ENCODE data around the gene CUZD1.

The CUZD1 gene

GRCh38 chr10:122855745-122856144 is 10.1 kb upstream of the CUZD1 start:
- DNase-seq (ENCODE audit: low read depth, low spot score): no peak

- DNase-seq (ENCODE audit: low read depth, low spot score): peak; percentile 53
These were observed 9.0 kb upstream of the CUZD1 start for GRCh38 chr10:122854648-122855047.

GRCh38 chr10:122853665-122854313 is 8.1 kb upstream of the CUZD1 start:
- DNase-seq (ENCODE audit: low read depth, low spot score): no peak

- DNase-seq (ENCODE audit: low read depth, low spot score): peak; percentile 45
These were observed 6.6 kb upstream of the CUZD1 start for GRCh38 chr10:122852261-122852660.

- DNase-seq (ENCODE audit: low read depth, low spot score): peak; percentile 77
These were observed 5.3 kb upstream of the CUZD1 start for GRCh38 chr10:122850705-122851640.

GRCh38 chr10:122849900-122850605 is 4.4 kb upstream of the CUZD1 start:
- no peak for DNase-seq (ENCODE audit: low read depth, low spot score)

GRCh38 chr10:122849090-122849489 is 3.4 kb upstream of the CUZD1 start:
- no peak for DNase-seq (ENCODE audit: low read depth, low spot score)

- DNase-seq (ENCODE audit: low read depth, low spot score): no peak
These were observed 2.3 kb upstream of the CUZD1 start for GRCh38 chr10:122847782-122848604.

- no peak for DNase-seq (ENCODE audit: low read depth, low spot score)
These were observed 1.5 kb downstream of the CUZD1 start for GRCh38 chr10:122844146-122844545.

- DNase-seq (ENCODE audit: low read depth, low spot score): no peak
These were observed 4.1 kb downstream of the CUZD1 start for GRCh38 chr10:122841569-122841968.

GRCh38 chr10:122839505-122839904 is 6.2 kb downstream of the CUZD1 start:
- no peak for DNase-seq (ENCODE audit: low read depth, low spot score)

- DNase-seq (ENCODE audit: low read depth, low spot score): no peak
These were observed 6.8 kb downstream of the CUZD1 start for GRCh38 chr10:122838880-122839279.

- DNase-seq (ENCODE audit: low read depth, low spot score): no peak
These were observed 9.7 kb downstream of the CUZD1 start for GRCh38 chr10:122835908-122836307.

GRCh38 chr10:122830965-122831353 is 14.7 kb downstream of the CUZD1 start:
- no peak for DNase-seq (ENCODE audit: low read depth, low spot score)

- DNase-seq (ENCODE audit: low read depth, low spot score): no peak
These were observed 15.2 kb downstream of the CUZD1 start for GRCh38 chr10:122830273-122830964.

- DNase-seq (ENCODE audit: low read depth, low spot score): no peak
These were observed 16.2 kb downstream of the CUZD1 start for GRCh38 chr10:122829454-122829853.

- DNase-seq (ENCODE audit: low read depth, low spot score): no peak
These were observed 16.9 kb downstream of the CUZD1 start for GRCh38 chr10:122828716-122829255.

- DNase-seq (ENCODE audit: low read depth, low spot score): no peak
These were observed 18.4 kb downstream of the CUZD1 start for GRCh38 chr10:122827302-122827701.

GRCh38 chr10:122822973-122823690 is 22.5 kb downstream of the CUZD1 start:
- no peak for DNase-seq (ENCODE audit: low read depth, low spot score)

- DNase-seq (ENCODE audit: low read depth, low spot score): no peak
These were observed 23.8 kb downstream of the CUZD1 start for GRCh38 chr10:122821808-122822207.
